Skeletal muscle satellite cell (primary cell): ENCODE data around the gene OR11L1.

Source experiments
- H3K27me3 ChIP-seq: 2 replicates; pipeline ENCODE4 v1.7.0; 2013; ENCODE audit warnings: low read length; ENCODE audit not compliant: control insufficient read depth, insufficient read depth
- H3K36me3 ChIP-seq: 2 replicates; pipeline ENCODE4 v1.7.0; 2013; ENCODE audit warnings: mild to moderate bottlenecking, control low read depth, low read length; ENCODE audit not compliant: insufficient read depth
- H3K4me1 ChIP-seq: 2 replicates; pipeline ENCODE4 v1.7.0; 2013; ENCODE audit warnings: low read length; ENCODE audit not compliant: control insufficient read depth, insufficient read depth
- H3K4me2 ChIP-seq: 2 replicates; pipeline ENCODE4 v1.7.0; 2013; ENCODE audit warnings: mild to moderate bottlenecking, low read length
- H3K4me3 ChIP-seq: 2 replicates; pipeline ENCODE4 v1.7.0; 2013; ENCODE audit warnings: low read length
- H3K9ac ChIP-seq: 2 replicates; pipeline ENCODE4 v1.7.0; 2013; ENCODE audit warnings: mild to moderate bottlenecking, low read depth, low read length, moderate library complexity
- H3K9me3 ChIP-seq: replicated peaks from 2 replicates; pipeline ENCODE4 v1.7.0; 2013; ENCODE audit warnings: mild to moderate bottlenecking, control low read depth, low read length

OR11L1 gene

GRCh38 chr1:247797518-247797917 is 44.2 kb downstream of the OR11L1 start:
- no peaks in the 10 kb centered on the region for H3K27me3 ChIP-seq
- H3K36me3 ChIP-seq, result no peaks in the 10 kb centered on the region
- no peak overlapping the region for H3K9ac ChIP-seq
- no peaks in the 10 kb centered on the region for H3K4me1 ChIP-seq
- H3K9me3 ChIP-seq, result peaks cover 5% of the 10 kb centered on the region
- no peak overlapping the region for H3K4me3 ChIP-seq
- no peak overlapping the region for H3K4me2 ChIP-seq
